Measurements from ENCODE around the gene CCSER1.
"Not testable (repeated sequence)": the region's sequence is repeated elsewhere in the genome, so short reads cannot be mapped to it uniquely, and the experiment has no call there.

The CCSER1 gene

GRCh38 chr4:91185061-91185460, 1057.9 kb downstream of the CCSER1 start:
- DNase-seq (ENCODE audit: low read depth, low spot score); H3K27ac ChIP-seq: not testable (repeated sequence)

DNA sequence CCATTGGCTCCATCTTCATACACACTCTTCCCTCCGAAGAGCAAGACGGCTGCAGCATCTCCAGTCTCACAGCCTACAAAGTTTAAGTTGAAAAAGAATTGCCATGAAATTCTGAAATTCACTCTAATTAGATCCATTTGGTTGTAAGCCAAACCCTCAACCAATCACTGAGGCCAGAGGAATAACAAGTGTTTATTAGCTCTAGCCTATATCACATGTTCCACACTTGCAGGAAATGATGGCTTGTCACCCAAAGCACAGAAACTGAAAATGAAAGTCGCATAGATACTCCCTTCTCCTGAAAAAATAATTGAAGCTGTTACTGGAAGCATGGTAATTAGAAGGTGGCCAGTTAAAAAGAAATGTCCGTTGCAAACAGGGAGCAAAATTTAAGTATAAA, 1071.8 kb downstream of the CCSER1 start:
- DNase-seq (ENCODE audit: low read depth, low spot score): no peak
- H3K27ac ChIP-seq: no peak overlapping the region

GRCh38 chr4:91207535-91207934, 1080.3 kb downstream of the CCSER1 start:
- no peak overlapping the region for H3K27ac ChIP-seq
- DNase-seq (ENCODE audit: low read depth, low spot score): no peak

GRCh38 chr4:91212211-91212610, 1085.0 kb downstream of the CCSER1 start:
- no peak overlapping the region for H3K27ac ChIP-seq

GRCh38 chr4:91217831-91218403, 1090.7 kb downstream of the CCSER1 start:
- H3K27ac ChIP-seq; DNase-seq (ENCODE audit: low read depth, low spot score): not testable (repeated sequence)

More at GRCh38 chr4:91212211-91212610, 1085.0 kb downstream of the CCSER1 start:
- DNase-seq (ENCODE audit: low read depth, low spot score): no peak

GRCh38 chr4:91220315-91220714, 1093.1 kb downstream of the CCSER1 start:
- no peak overlapping the region for H3K27ac ChIP-seq
- no peak for DNase-seq (ENCODE audit: low read depth, low spot score)

- no peak overlapping the region for H3K27ac ChIP-seq
- no peak for DNase-seq (ENCODE audit: low read depth, low spot score)
Observed at GRCh38 chr4:91222014-91222413, 1094.8 kb downstream of the CCSER1 start.

DNA sequence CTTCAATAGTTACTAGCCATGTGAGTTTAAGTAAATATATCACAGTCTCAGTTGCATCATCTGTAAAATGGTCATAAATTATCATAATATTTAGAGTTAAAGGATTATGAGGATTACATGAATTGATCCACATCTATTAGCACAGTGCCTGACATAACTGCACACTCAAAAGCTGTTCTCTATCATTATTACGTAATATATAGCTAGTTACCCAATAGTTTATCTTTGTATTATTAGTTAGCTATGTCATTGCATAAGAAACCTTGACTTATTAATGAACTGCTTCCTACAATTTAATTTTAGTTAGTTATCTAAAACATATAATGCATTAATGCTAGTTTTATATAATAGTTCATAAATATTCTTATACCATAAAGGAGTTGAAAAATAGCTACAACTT, 1099.7 kb downstream of the CCSER1 start:
- no peak overlapping the region for H3K27ac ChIP-seq
- DNase-seq (ENCODE audit: low read depth, low spot score): no peak

- H3K27ac ChIP-seq: no peak overlapping the region
- DNase-seq (ENCODE audit: low read depth, low spot score): no peak
Observed at GRCh38 chr4:91228659-91229058, 1101.5 kb downstream of the CCSER1 start.

DNA sequence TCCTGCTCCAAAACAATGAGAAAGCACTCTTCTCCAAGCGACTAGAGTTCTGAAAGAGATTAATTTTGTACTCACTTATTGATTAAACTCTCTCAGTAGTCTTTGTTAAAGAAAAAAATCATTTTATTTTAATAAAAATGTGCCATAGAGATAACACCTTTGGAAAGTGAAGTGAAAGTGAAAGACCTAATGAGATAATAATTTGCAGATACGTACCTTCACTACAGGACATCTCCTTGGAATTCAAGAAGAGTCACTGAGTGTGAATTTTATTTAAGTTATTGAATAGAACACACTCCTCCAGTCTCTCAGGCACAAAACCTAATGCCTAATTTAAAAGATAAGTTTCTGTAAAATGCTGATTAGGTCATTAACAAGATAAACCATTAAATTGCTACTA, 1106.0 kb downstream of the CCSER1 start:
- no peak for DNase-seq (ENCODE audit: low read depth, low spot score)
- H3K27ac ChIP-seq: no peak overlapping the region

DNA sequence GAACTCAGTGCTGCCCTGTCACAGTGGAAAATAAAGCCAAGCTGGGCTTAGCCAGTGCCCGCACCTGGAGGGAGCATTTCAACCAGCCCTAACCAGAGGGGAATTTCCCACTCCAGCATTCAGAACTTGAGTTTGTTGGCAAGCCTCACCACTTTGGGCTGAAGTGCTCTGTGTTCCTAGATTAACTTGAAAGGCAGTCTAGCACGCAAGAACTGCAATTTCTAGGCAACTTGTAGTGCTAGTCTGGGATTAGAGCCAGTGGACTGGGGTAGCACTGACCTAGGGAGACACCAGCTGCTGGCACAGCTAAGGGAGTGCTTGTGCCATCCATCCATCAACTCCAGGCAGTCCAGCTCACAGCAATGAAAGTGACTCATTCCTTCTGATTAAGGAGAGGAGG, 1115.9 kb downstream of the CCSER1 start:
- H3K27ac ChIP-seq: no peak overlapping the region
- DNase-seq (ENCODE audit: low read depth, low spot score): no peak

DNA sequence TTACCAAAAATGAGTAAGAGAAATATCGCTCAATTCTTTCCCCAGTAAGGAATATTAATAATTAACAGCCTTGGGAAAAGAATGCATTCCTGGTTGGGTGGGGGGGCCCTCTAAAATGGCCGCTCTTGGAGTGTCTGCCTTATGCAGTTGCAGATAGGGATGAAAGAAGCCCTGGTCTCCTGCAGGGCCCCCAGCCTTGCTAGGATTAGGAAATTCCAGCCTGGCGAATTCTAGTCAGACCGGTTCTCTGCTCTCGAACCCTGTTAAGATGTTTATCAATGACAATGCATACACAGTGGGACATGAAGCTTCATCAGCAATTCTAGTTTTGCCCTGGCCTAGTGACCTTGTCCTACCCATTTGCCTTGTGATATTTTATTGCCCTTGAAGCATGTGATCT, 1128.8 kb downstream of the CCSER1 start:
- H3K27ac ChIP-seq: no peak overlapping the region
- no peak for DNase-seq (ENCODE audit: low read depth, low spot score)

- no peak overlapping the region for H3K27ac ChIP-seq
Observed at GRCh38 chr4:91256751-91257150, 1129.6 kb downstream of the CCSER1 start.

DNA sequence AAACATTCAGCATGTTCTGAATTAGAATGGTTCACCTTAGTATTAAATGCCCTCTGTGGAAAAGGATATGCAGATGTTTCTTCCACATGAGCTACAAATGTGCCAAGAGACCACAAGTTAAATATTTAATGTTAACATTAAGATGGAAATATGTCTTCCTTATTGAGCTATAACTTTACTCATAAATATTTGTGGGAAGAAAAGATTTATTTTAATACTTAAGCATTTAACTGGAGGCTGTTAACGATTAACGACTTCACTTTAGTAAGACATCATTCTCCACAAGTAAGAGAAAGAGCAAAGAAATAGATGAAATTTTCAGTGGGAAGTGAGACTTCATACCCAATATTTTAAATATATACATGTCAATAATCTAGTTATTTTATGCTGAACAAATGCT, 1130.5 kb downstream of the CCSER1 start:
- DNase-seq (ENCODE audit: low read depth, low spot score): no peak
- H3K27ac ChIP-seq: no peak overlapping the region

More at GRCh38 chr4:91256751-91257150, 1129.6 kb downstream of the CCSER1 start:
- DNase-seq (ENCODE audit: low read depth, low spot score): no peak

DNA sequence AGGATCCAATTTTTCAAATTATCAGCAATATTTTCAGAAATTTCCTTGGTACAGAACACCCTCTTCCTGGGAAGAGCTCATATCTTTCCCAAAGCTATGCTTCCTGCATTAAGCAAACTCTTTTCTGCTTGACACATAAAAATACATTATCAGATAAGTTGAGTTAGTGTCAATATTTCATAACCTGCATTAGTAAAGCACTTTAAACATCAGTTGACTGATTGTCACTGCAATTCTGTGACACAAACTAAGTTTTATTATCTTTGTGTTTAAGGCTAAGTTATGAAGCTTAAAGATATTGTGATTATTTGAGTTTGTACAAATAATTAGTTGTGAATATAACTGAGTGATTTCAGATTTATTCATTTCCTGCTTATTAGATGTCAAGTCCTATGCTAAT, 1131.1 kb downstream of the CCSER1 start:
- H3K27ac ChIP-seq: no peak overlapping the region
- no peak for DNase-seq (ENCODE audit: low read depth, low spot score)

GRCh38 chr4:91267543-91267942, 1140.3 kb downstream of the CCSER1 start:
- DNase-seq (ENCODE audit: low read depth, low spot score): no peak
- H3K27ac ChIP-seq: no peak overlapping the region

- not testable (repeated sequence) for DNase-seq (ENCODE audit: low read depth, low spot score); H3K27ac ChIP-seq
Observed at GRCh38 chr4:91268481-91268880, 1141.3 kb downstream of the CCSER1 start.

GRCh38 chr4:91268913-91269312, 1141.7 kb downstream of the CCSER1 start:
- DNase-seq (ENCODE audit: low read depth, low spot score): no peak
- no peak overlapping the region for H3K27ac ChIP-seq

DNA sequence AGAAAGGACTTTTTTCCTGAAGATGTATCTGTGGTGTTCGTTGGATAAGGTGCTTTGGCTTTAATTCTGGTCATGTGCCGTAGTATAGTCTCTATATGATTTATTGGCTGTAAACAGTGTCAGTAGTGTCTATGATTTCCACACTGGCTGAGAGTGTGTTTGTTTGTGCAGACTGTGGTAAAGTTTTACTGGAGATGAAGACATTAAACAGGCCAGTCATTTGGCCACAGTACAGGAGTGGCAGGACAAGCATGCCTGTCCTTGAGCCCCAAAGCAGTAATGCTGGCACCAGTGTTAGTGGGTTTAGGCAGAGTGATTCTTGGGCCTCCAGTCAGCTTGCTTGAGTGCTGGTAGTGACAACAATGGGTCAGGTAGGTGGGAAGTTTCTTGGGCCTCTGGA, 1152.7 kb downstream of the CCSER1 start:
- no peak for DNase-seq (ENCODE audit: low read depth, low spot score)
- H3K27ac ChIP-seq: no peak overlapping the region

DNA sequence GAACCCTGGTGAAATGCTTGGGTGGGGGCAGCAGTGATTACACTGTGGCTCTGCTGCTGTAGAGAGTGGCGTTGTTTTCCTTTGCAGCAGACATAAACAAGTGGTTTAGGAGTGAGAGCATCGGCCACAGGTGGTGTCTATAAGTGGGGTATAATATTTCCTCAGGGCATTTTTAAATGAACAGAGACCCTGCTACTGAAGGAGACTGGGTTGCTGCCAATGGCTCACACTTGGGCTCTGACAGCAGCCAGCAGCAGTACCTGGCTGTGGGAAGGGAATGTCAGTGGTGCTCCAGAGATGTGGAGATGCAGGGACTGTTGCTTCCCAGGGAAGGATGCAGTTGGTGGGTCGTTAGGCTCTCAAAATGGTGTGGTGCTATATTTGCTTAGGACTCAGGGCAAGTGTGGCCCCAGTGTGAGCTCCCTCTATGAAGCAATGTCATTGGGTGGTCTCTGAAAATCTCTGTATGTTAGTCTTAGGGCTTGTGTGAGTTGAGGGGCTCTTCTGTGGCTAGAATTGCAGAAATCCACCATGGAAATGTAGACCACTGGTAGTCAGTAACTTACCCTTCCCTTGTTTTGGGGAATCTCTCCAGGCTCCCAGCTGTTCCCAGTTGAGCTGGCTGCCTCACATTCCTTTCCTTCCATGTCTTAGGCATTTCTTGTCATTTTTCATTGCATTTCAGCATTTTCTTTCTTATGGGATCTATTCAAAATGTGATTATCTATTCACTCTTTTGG, 1153.5 kb downstream of the CCSER1 start:
- DNase-seq (ENCODE audit: low read depth, low spot score): no peak
- H3K27ac ChIP-seq: no peak overlapping the region

DNA sequence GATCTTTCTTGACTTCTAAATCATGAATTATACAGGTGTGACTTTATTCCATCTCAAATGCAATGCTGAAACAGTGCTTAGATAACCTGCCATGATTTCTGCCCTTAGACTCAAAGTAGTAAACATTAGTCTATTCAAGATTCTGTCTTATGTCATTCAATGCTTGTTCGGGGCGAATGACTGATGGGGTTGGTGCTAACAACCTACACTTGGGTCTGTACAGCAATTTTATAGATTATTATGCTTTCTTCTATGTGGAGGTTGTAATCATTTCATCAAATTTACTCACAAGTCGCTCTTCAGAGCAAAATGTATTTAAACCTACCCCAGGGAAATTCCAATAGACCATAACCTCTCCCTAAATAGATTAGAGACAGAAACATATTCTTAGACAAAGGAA, 1155.0 kb downstream of the CCSER1 start:
- no peak for DNase-seq (ENCODE audit: low read depth, low spot score)
- no peak overlapping the region for H3K27ac ChIP-seq

DNA sequence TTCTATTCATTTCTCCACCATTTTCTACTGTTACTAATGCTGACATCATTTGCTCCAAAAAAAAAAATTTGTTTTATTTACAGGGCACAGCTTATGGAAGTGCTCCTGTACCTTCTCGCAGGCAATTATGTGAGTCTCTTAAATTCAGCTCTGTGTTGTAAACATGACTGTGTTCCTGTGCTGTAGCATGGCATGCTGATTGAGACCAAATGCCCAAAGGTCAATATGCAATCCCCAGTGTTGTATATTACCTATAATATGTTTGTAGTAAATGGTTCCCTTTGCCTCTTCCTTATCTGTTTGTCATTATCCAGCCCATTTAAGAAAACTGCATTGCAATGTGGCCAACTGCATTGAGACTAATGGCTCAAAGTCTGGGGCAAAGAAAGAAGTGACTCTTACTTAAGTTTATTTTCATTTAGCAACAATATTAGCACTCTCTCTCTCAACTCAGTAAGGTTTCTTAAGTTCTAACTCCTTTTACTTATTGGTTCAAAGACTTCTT, 1156.6 kb downstream of the CCSER1 start:
- DNase-seq (ENCODE audit: low read depth, low spot score): no peak
- H3K27ac ChIP-seq: no peak overlapping the region

Measured in epithelial cell of prostate (primary cell).